GM12875 (cell line): Measurements from ENCODE around the gene FKBP8.

Experiments used
- H3K4me3 ChIP-seq: one replicate; pipeline ENCODE4 v1.5.1; 2011; ENCODE audit warnings: low read depth, low read length, control low read depth
- CTCF ChIP-seq: IDR thresholded peaks from 2 replicates; pipeline ENCODE4 v1.5.1; 2011; ENCODE audit warnings: low read depth, mild to moderate bottlenecking, control low read depth, inconsistent platforms, low read length, moderate library complexity, borderline replicate concordance; ENCODE audit not compliant: insufficient read depth

Gene FKBP8

GRCh38 chr19:18487576-18488402 lies 55.6 kb downstream of the FKBP8 start:
- H3K4me3 ChIP-seq: no peak overlapping the region
- 0 out of 2 replicates have a peak, but pooled peaks have one; percentile 12 for TF ChIP-seq CTCF

GRCh38 chr19:18486746-18487145 lies 56.6 kb downstream of the FKBP8 start:
- no peak for TF ChIP-seq CTCF
- no peak overlapping the region for H3K4me3 ChIP-seq

GRCh38 chr19:18484992-18485391 lies 58.4 kb downstream of the FKBP8 start:
- H3K4me3 ChIP-seq: no peak overlapping the region
- no peak for TF ChIP-seq CTCF

DNA sequence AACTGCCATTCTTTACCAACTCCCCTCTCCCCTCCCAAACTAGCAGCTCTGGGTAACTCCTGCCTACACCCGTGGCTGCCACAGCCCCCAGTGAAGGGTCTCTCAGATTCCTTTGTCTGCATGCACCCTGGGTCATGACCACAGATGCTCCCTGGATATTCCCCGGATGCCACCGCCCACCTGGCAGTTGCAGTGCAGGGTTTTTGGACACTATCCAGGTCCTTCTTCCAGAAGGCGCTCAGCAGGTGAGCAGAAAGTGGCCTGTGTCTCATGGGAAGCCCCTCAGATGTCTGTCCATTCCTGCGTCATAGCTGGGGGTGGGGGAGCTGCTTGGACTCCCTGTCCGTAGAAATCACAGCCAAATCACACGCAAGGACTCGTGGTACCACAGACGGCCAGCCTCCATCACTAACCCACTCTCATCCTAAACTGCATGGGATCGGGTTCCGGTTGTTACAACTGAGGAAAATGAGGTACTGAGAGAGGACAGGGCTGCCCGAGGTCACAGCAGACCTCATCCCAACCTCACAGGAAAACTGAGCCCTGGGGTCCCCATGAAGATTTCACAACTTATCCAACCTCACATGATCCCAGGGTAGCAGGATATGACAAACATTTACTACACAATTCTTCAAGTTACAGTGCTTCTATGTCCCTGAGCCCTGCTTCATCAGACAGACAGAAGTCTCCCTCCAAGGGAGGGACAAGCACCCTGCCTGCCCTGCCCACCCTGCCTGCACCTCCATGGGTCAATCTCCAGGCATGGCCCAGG lies 60.1 kb downstream of the FKBP8 start:
- no peak overlapping the region for H3K4me3 ChIP-seq
- TF ChIP-seq CTCF: no peak
